ENCODE data around the gene TMEM117.

GRCh38 chr12:43815416-43815815, 20.5 kb upstream of the TMEM117 start:
- TF ChIP-seq, protein P1, sequence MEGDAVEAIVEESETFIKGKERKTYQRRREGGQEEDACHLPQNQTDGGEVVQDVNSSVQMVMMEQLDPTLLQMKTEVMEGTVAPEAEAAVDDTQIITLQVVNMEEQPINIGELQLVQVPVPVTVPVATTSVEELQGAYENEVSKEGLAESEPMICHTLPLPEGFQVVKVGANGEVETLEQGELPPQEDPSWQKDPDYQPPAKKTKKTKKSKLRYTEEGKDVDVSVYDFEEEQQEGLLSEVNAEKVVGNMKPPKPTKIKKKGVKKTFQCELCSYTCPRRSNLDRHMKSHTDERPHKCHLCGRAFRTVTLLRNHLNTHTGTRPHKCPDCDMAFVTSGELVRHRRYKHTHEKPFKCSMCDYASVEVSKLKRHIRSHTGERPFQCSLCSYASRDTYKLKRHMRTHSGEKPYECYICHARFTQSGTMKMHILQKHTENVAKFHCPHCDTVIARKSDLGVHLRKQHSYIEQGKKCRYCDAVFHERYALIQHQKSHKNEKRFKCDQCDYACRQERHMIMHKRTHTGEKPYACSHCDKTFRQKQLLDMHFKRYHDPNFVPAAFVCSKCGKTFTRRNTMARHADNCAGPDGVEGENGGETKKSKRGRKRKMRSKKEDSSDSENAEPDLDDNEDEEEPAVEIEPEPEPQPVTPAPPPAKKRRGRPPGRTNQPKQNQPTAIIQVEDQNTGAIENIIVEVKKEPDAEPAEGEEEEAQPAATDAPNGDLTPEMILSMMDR (IDR thresholded peaks at IDR 0.05) = no peak
- no peak for TF ChIP-seq POLR2A (IDR thresholded peaks at IDR 0.05)

Measured in esophagus squamous epithelium (tissue), 4 donors.